Activated naive CD4-positive, alpha-beta T cell treated with anti-CD3 and anti-CD28 coated beads, Interleukin-2, amount 50 U/mL, for 24 hours (primary cell): ENCODE data around the gene RPS16.

Source experiments
- H3K27ac Mint-ChIP-seq: one replicate; pipeline ENCODE4 v1.8.0; 2021; ENCODE audit warnings: mild to moderate bottlenecking, mixed read lengths
- H3K27me3 Mint-ChIP-seq: one replicate; pipeline ENCODE4 v1.8.0; 2021; ENCODE audit warnings: mixed read lengths
- H3K36me3 Mint-ChIP-seq: one replicate; pipeline ENCODE4 v1.8.0; 2021; ENCODE audit warnings: mixed read lengths
- H3K4me1 Mint-ChIP-seq: one replicate; pipeline ENCODE4 v1.8.0; 2021; ENCODE audit warnings: mixed read lengths
- H3K4me3 Mint-ChIP-seq: one replicate; pipeline ENCODE4 v1.8.0; 2021; ENCODE audit warnings: mild to moderate bottlenecking, mixed read lengths
- H3K9me3 Mint-ChIP-seq: one replicate; pipeline ENCODE4 v1.8.0; 2021; ENCODE audit warnings: mixed read lengths

The RPS16 gene

DNA sequence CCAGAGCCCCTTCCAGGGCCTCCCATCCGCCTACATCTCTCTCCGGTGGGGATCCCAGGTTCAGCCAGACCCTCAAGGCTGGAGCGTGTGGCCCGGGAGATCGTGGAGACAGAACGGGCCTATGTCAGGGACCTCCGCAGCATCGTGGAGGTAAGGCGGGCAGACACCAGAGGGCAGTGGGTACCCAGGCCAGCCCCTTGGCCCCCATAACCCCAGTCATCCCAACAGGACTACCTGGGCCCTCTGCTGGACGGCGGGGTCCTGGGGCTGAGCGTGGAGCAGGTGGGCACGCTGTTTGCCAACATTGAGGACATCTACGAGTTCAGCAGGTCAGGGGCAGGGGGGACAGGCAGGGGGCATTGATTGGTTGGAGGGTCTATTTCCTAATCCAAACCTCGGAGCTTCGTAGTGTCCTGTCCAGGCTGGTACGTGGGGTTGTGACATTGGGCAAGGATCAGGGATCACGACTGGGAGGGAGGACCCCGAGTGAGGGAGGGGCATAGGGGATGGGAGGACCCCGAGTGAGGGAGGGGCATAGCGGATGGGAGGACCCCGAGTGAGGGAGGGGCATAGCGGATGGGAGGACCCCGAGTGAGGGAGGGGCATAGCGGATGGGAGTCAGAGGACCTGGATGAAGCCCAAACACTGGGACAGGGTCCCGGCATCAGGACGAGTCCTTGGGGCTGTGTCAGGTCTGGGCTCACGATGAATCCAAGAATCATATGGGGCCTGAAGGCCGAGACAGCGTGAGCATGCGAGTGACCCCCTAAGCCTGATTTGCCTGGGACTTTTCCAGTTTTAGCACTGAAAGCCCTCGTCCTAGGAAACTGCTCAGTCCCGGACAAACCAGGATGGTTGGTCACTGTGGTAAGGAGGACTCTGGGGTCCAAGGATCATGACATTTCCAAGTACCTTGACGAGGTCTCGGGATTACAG, 20.4 kb downstream of the RPS16 start:
- Mint-ChIP-seq H3K9me3 (no peaks in the 10 kb centered on the region), H3K36me3 (no peaks in the 10 kb centered on the region), H3K4me1 (peaks cover 29% of the 10 kb centered on the region), H3K27me3 (no peaks in the 10 kb centered on the region), H3K27ac (no peak overlapping the region), H3K4me3 (no peak overlapping the region)

DNA sequence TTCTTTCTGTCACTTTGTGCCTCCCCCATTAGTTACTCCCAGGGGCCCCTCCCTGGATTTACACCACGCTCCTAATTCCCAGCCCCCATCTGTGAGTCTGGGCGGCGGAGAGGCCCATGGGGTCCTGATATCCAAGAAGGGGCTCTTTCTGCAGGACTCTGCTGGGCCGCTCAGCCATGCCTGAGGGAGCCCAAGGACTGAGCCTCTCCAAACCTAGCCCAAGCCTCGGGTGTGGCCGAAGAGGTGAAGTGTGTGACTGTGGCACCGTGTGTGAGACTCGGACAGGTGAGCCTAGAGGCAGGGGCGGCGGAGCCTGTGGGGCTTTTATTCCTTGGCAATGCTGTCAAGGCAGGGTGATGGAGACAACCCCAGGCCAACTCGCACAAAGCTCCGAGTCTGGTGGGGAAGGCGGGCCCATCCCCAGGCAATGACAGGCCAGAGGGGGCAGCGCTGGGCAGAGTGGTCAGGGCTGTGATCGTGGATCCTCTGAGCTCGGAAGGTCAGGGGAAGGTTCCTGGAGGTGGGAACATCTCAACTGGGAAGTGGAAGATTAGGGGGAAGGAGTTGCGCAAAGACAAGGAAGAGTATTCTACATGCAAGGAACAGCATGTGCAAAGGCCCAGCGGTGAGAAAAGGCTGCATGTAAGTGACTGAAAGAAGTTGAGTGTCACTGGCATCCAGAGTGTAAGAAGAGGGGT, 21.7 kb downstream of the RPS16 start:
- Mint-ChIP-seq H3K9me3 (no peaks in the 10 kb centered on the region), H3K27ac (peak overlapping the region; percentile 79), H3K27me3 (no peaks in the 10 kb centered on the region), H3K36me3 (no peaks in the 10 kb centered on the region), H3K4me1 (peaks cover 33% of the 10 kb centered on the region), H3K4me3 (peak overlapping the region; percentile 90)

- peaks cover 6% of the 10 kb centered on the region for H3K36me3 Mint-ChIP-seq
- H3K27ac Mint-ChIP-seq = peak overlapping the region; percentile 70
- peak overlapping the region; percentile 90 for H3K4me3 Mint-ChIP-seq
- H3K9me3 Mint-ChIP-seq = no peaks in the 10 kb centered on the region
- no peaks in the 10 kb centered on the region for H3K27me3 Mint-ChIP-seq
- H3K4me1 Mint-ChIP-seq = peaks cover 39% of the 10 kb centered on the region
These were observed 22.4 kb downstream of the RPS16 start for GRCh38 chr19:39413272-39413910.

DNA sequence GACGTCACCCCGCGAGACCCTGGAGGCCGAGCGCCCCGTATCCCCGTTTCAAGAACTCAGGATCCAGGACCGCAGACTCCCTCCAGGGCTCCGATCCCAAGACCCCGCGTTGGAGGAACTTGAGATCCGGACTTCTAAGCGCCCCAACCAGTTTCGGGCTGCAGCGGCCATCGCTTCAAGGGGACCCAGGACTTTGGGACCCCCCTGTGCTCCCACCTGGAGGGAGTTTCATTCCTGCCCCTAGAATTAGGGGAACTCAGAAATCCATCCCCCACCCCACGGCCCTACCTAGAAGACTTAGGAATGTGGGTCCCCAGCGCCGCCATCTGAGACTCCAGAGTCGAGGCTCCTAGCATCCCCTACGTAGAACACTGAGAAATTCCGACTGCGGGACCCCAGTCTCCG, 22.9 kb downstream of the RPS16 start:
- Mint-ChIP-seq H3K27me3 (no peaks in the 10 kb centered on the region), H3K4me3 (peak overlapping the region; percentile 89), H3K27ac (no peak overlapping the region), H3K36me3 (peaks cover 10% of the 10 kb centered on the region), H3K4me1 (peaks cover 39% of the 10 kb centered on the region), H3K9me3 (no peaks in the 10 kb centered on the region)

DNA sequence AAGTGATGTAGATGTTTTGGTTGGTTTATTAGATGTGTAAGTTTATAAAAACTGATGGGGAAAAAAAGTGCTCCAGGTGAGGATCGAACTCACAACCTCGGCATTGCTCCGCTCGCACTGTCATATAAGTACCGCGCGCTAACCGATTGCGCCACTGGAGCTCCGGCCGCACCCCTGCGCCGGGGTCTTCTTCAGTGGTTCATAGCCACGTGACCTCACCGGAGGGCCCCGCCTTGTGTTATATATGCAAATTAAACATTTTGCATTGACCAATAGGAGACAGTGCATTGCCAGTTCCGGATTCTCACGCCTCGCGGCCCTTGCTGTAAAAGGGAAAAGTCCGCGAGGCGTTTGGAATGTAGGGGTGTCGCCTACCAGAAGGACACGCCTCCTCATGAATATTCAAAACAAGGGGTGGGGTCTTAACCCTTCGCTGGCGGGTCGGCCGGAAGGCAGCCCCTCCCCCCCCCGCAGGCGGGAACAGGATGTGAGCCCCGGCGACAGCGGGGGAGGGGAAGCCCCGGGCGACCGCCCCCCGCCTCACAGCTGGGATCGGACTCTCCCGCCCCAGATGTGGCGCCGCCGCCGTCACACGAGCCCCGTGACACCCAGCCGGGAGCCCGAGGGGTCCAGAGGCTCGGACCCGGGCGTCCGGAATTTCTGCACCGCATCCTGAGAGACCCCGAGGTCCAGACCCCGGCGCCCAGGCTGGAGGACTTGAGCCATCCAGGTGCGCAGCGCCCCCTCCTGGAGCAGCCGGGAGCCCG, 23.5 kb downstream of the RPS16 start, which contains the start of gene PLEKHG2:
Gene PLEKHG2, plus strand, starts transcription at position 570 of the 767 bp plus-strand sequence. CDS start 1,418 bp downstream, outside the sequence.
- Mint-ChIP-seq H3K4me3 (peak within 1 kb of the TSS; percentile 89), H3K27me3 (no peaks in the 10 kb centered on the region), H3K4me1 (peaks cover 39% of the 10 kb centered on the region), H3K9me3 (no peaks in the 10 kb centered on the region), H3K36me3 (peaks cover 11% of the 10 kb centered on the region), H3K27ac (peak within 1 kb of the TSS; percentile 100)

- Mint-ChIP-seq H3K4me1 (peaks cover 39% of the 10 kb centered on the region), H3K4me3 (peak overlapping the region; percentile 89), H3K27me3 (no peaks in the 10 kb centered on the region), H3K27ac (peak overlapping the region; percentile 100), H3K36me3 (peaks cover 11% of the 10 kb centered on the region), H3K9me3 (no peaks in the 10 kb centered on the region)
These were observed 24.0 kb downstream of the RPS16 start for GRCh38 chr19:39411832-39412099.

DNA sequence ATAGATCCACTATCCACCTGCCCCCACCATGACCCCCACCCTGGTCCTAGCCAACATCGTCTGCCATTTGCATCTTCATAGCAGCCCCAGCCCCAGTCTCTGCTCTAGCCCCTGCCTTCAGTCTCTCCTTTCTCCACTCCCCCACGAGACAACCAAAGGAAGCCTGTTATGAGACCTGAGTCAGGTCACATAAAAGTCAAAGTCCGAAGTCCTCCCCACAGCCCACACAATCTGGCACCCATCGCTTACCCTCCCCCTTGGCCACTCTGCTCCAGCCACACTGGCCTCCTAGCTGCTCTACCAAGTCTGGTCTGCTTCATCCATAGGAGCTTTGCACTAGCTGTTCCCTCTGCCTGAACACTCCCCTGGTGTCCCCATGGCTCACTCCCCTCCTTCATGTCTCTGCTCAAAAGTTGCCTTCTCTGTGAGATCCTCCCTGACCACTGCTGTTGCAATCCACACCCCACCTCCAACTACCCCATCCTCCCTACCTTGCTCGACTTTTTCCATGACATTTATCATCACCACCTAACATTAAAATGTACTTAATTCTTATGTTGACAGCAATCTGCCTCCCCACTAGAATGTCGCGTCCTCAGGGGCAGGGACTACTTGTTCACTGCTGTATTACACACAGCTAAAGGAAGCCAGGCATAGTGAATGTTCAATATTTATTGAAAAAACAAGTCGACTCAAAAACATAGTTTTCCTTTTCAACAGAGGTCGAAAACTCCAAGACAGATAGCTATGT, 24.5 kb downstream of the RPS16 start:
- no peaks in the 10 kb centered on the region for H3K9me3 Mint-ChIP-seq
- H3K27me3 Mint-ChIP-seq = no peaks in the 10 kb centered on the region
- peak overlapping the region; percentile 89 for H3K4me3 Mint-ChIP-seq
- peaks cover 11% of the 10 kb centered on the region for H3K36me3 Mint-ChIP-seq
- peak overlapping the region; percentile 100 for H3K27ac Mint-ChIP-seq
- peaks cover 41% of the 10 kb centered on the region for H3K4me1 Mint-ChIP-seq

DNA sequence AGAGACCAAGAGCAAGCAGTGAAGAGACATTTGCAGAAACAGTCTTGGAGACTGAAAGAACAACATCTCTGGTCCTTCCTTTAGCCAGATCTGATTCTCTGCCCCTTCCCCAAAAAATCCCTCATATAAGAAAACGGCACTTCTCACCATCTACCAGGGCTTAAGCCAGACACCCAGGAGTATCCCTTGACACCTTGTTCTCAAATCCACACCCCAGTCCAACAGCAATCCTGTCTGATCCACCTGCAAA, 25.0 kb downstream of the RPS16 start:
- Mint-ChIP-seq H3K27ac (peak overlapping the region; percentile 100), H3K4me3 (peak overlapping the region; percentile 89), H3K36me3 (peaks cover 11% of the 10 kb centered on the region), H3K27me3 (no peaks in the 10 kb centered on the region), H3K4me1 (peaks cover 45% of the 10 kb centered on the region), H3K9me3 (no peaks in the 10 kb centered on the region)

- H3K36me3 Mint-ChIP-seq = peaks cover 11% of the 10 kb centered on the region
- H3K27ac Mint-ChIP-seq = peak overlapping the region; percentile 100
- peak overlapping the region; percentile 89 for H3K4me3 Mint-ChIP-seq
- H3K4me1 Mint-ChIP-seq = peaks cover 49% of the 10 kb centered on the region
- no peaks in the 10 kb centered on the region for H3K27me3 Mint-ChIP-seq
- H3K9me3 Mint-ChIP-seq = no peaks in the 10 kb centered on the region
These were observed 25.5 kb downstream of the RPS16 start for GRCh38 chr19:39410017-39410830.

DNA sequence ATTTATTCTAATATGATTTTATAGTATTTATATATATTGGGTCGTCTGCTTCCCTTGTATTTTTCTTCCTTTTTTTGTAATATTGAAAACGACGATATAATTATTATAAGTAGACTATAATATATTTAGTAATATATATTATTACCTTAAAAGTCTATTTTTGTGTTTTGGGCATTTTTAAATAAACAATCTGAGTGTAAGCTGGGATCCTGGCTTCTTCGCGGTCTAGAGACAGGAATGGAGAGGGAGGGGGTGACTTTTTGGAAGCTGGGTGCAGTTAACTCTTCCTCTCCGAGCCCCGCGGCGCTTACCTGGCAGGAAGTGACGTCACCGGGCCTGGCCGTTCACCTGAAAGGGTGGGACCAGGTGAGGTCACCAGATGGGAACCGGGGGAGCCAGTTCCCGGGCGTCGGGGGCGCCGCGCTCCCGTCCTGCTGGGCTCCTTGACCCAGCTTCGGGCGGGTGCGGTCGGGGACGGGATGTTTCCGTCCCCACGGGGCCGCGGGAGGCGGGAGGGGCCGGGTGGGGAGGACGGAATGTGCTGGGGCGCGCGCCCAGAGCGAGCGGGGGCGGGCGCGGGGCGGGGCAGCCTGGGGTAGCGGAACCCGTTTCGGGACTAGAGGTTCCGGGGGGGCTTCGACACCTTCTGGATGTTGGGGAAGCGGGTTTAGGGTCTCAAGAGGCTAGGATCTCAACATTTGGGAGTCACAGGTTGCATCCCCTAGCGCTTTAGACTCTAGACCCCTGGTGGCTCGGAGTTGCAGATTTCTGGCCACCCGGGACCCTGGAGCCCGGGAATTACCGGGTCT, 26.3 kb downstream of the RPS16 start:
- H3K27ac Mint-ChIP-seq = peak overlapping the region; percentile 93
- peaks cover 11% of the 10 kb centered on the region for H3K36me3 Mint-ChIP-seq
- no peaks in the 10 kb centered on the region for H3K9me3 Mint-ChIP-seq
- H3K4me3 Mint-ChIP-seq = peak overlapping the region; percentile 95
- H3K4me1 Mint-ChIP-seq = peaks cover 52% of the 10 kb centered on the region
- H3K27me3 Mint-ChIP-seq = no peaks in the 10 kb centered on the region

GRCh38 chr19:39408392-39409207, 27.1 kb downstream of the RPS16 start:
- H3K36me3 Mint-ChIP-seq = peaks cover 11% of the 10 kb centered on the region
- no peaks in the 10 kb centered on the region for H3K27me3 Mint-ChIP-seq
- no peaks in the 10 kb centered on the region for H3K9me3 Mint-ChIP-seq
- peak overlapping the region; percentile 95 for H3K4me3 Mint-ChIP-seq
- peaks cover 50% of the 10 kb centered on the region for H3K4me1 Mint-ChIP-seq
- H3K27ac Mint-ChIP-seq = peak overlapping the region; percentile 93

DNA sequence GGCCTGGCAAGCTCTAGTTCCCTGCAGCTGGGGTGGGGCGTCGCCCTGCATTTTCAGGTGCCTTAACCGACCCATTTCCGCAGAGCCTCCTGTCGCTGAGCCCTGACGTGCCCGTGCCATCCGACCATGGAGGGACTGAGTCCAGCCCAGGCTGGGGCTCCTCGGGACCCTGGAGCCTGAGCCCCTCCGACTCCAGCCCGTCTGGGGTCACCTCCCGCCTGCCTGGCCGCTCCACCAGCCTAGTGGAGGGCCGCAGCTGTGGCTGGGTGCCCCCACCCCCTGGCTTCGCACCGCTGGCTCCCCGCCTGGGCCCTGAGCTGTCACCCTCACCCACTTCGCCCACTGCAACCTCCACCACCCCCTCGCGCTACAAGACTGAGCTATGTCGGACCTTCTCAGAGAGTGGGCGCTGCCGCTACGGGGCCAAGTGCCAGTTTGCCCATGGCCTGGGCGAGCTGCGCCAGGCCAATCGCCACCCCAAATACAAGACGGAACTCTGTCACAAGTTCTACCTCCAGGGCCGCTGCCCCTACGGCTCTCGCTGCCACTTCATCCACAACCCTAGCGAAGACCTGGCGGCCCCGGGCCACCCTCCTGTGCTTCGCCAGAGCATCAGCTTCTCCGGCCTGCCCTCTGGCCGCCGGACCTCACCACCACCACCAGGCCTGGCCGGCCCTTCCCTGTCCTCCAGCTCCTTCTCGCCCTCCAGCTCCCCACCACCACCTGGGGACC, 27.9 kb downstream of the RPS16 start:
- no peaks in the 10 kb centered on the region for H3K9me3 Mint-ChIP-seq
- no peaks in the 10 kb centered on the region for H3K27me3 Mint-ChIP-seq
- H3K4me3 Mint-ChIP-seq = peak overlapping the region; percentile 95
- peak overlapping the region; percentile 93 for H3K27ac Mint-ChIP-seq
- H3K4me1 Mint-ChIP-seq = peaks cover 50% of the 10 kb centered on the region
- peaks cover 11% of the 10 kb centered on the region for H3K36me3 Mint-ChIP-seq

DNA sequence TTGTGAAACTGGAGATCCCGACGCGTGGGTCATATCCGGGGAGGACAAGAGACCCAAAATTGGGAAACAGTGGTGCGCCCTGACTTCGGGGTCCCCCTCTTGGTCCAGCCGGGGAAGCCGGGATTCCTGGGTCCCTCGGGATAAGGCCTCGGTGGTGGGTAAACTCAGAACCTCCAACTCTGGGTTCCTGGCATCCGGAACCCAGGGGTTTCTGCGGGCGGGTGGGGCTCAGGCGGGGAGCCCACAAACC, 28.4 kb downstream of the RPS16 start:
- Mint-ChIP-seq H3K27ac (peak overlapping the region; percentile 89), H3K4me1 (peaks cover 53% of the 10 kb centered on the region), H3K36me3 (peaks cover 11% of the 10 kb centered on the region), H3K27me3 (no peaks in the 10 kb centered on the region), H3K4me3 (peak overlapping the region; percentile 95), H3K9me3 (no peaks in the 10 kb centered on the region)
